Non-pigmented ciliary epithelial cell (primary cell): ENCODE results near the gene VWA5B1.
"Not testable (repeated sequence)": the region's sequence is repeated elsewhere in the genome, so short reads cannot be mapped to it uniquely, and the experiment has no call there.

ENCODE experiments used
- DNase-seq: peaks from one replicate; pipeline ENCODE4 v3.0.0-alpha.2; 2010; ENCODE audit warnings: low read depth

Gene VWA5B1

GRCh38 chr1:20290624-20291597 is at the start of gene VWA5B1:
TSS of gene VWA5B1 (plus strand) at chr1:20290875. CDS start at chr1:20310602, 19,727 bp downstream.
- DNase-seq: no peak

GRCh38 chr1:20242890-20243479 is 47.7 kb upstream of the VWA5B1 start:
- no peak for DNase-seq

GRCh38 chr1:20248971-20249612 is 41.6 kb upstream of the VWA5B1 start:
- no peak for DNase-seq

GRCh38 chr1:20250340-20250989 is 40.2 kb upstream of the VWA5B1 start:
- no peak for DNase-seq

- DNase-seq: no peak
Observed at GRCh38 chr1:20252587-20252986, 38.1 kb upstream of the VWA5B1 start.

GRCh38 chr1:20255666-20256065 is 35.0 kb upstream of the VWA5B1 start:
- DNase-seq: peak; percentile 31

- DNase-seq: no peak
Observed at GRCh38 chr1:20259646-20260045, 31.0 kb upstream of the VWA5B1 start.

GRCh38 chr1:20261095-20261494 is 29.6 kb upstream of the VWA5B1 start:
- no peak for DNase-seq

GRCh38 chr1:20262810-20263534 is 27.7 kb upstream of the VWA5B1 start:
- DNase-seq: no peak

- DNase-seq: no peak
Observed at GRCh38 chr1:20265250-20265649, 25.4 kb upstream of the VWA5B1 start.

- DNase-seq: no peak
Observed at GRCh38 chr1:20266141-20266540, 24.5 kb upstream of the VWA5B1 start.

- DNase-seq: no peak
Observed at GRCh38 chr1:20266642-20267041, 24.0 kb upstream of the VWA5B1 start.

- DNase-seq: no peak
Observed at GRCh38 chr1:20271498-20272400, 18.9 kb upstream of the VWA5B1 start.

GRCh38 chr1:20273716-20274115 is 17.0 kb upstream of the VWA5B1 start:
- DNase-seq: not testable (repeated sequence)

- DNase-seq: no peak
Observed at GRCh38 chr1:20275319-20275925, 15.3 kb upstream of the VWA5B1 start.

- DNase-seq: no peak
Observed at GRCh38 chr1:20276485-20277159, 14.1 kb upstream of the VWA5B1 start.

GRCh38 chr1:20278692-20279130 is 12.0 kb upstream of the VWA5B1 start:
- no peak for DNase-seq

- no peak for DNase-seq
Observed at GRCh38 chr1:20279509-20279908, 11.2 kb upstream of the VWA5B1 start.

- DNase-seq: no peak
Observed at GRCh38 chr1:20280341-20280740, 10.3 kb upstream of the VWA5B1 start.
